Left ventricle myocardium inferior (tissue), 1 donor: Measurements from ENCODE around the gene MS4A2. TPM values are rescaled to one million over a fixed set of nuclear protein-coding genes. Genes with fewer than 3 reads are reported as not detected.

Experiments used
- total RNA-seq: library from RNA; stranded (reverse); fragmentation: NEBNext Ultra II Directional; extraction: Animal tissue kit (Norgen Biotek cat#: 25700); gene quantifications from one replicate; pipeline ENCODE4 v1.2.1, GENCODE V29; 2021
- donor health status: DM: no; HTN: yes; CAD: no; lungs with severe emphysema.

The MS4A2 gene
- total RNA-seq, 1 donor from 2014 or later = 0.41 TPM

Other genes with a start within 250 kb of the MS4A2 start
- not detected for gene CBLIF, start 243.2 kb upstream of the MS4A2 start, total RNA-seq
- gene TCN1, start 222.2 kb upstream of the MS4A2 start, total RNA-seq = not detected
- not detected for gene OOSP3, start 209.9 kb upstream of the MS4A2 start, total RNA-seq
- not detected for gene OOSP1, start 150.2 kb upstream of the MS4A2 start, total RNA-seq
- gene OOSP4A, start 124.6 kb upstream of the MS4A2 start, total RNA-seq = not detected
- gene OOSP4B, start 71.5 kb upstream of the MS4A2 start, total RNA-seq = not detected
- gene OOSP2, start 48.3 kb upstream of the MS4A2 start, total RNA-seq = not detected
- not detected for gene MS4A3, start 32.0 kb upstream of the MS4A2 start, total RNA-seq
- gene MS4A6A, start 94.4 kb downstream of the MS4A2 start, total RNA-seq = 42.1 TPM
- gene MS4A4E, start 154.5 kb downstream of the MS4A2 start, total RNA-seq = 0.93 TPM
- gene MS4A4A, start 192.0 kb downstream of the MS4A2 start, total RNA-seq = 13.9 TPM
- not detected for gene MS4A6E, start 238.6 kb downstream of the MS4A2 start, total RNA-seq